GF-D8 (cell line): ENCODE data around the gene SLIT1.

Experiments
- DNase-seq: peaks from one replicate; lab custom pipeline; 2025; lab: John Stamatoyannopoulos, UW

The SLIT1 gene

DNA sequence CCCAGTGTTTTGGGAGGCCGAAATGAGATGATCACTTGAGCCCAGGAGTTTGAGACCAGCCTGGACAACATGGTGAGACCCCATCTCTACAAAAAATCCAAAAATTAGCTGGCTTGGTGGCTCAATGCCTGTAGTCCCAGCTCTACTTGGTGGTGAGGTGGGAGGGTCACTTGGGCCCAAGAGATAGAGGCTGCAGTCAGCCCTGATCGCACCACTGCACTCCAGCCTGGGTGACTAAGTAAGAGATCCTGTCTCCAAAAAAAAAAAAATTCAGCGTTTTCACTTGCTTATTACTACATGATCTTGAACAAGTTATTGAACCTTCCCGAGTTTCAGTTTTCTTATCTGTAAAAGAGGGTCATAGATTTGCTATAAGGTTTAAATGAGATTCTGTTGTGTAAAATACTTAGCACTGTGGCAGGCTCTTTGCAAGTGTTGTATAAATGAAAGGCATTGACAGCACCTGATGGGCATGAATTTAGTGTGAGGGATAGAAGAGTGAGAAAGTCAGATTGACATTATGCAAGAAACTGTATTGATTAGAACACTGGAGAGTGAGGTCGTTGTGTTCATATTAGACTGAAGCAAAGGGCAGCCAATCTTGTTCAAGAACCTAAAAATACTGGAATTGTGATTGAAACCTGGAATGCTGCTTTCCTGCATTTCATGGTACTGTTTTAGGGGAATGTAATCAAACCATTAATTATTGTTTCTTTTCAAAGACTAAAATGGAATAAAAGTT lies 216.9 kb downstream of the SLIT1 start:
- no peak for DNase-seq

GRCh38 chr10:96967847-96968246 lies 217.9 kb downstream of the SLIT1 start:
- DNase-seq: no peak

- DNase-seq: no peak
These were observed 221.6 kb downstream of the SLIT1 start for GRCh38 chr10:96964131-96964530.

DNA sequence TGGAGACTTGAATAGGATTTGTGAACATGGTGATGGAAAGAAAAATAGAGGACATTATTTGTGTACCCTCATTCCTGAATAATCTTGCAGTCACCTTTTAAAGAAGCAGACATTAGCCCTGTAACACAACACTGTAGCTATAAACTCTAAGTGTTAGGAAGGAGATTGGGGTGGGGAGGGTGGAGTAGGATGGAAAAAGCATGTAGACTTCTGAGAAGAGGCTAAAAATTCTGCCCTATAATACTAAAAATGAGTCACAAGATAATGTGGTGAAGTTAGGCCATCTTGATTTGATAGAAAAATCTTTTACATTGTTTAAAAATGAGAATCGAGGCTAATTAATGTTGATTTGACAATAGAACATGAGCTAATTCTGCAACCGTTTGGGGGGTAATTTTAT lies 224.9 kb downstream of the SLIT1 start:
- no peak for DNase-seq

DNA sequence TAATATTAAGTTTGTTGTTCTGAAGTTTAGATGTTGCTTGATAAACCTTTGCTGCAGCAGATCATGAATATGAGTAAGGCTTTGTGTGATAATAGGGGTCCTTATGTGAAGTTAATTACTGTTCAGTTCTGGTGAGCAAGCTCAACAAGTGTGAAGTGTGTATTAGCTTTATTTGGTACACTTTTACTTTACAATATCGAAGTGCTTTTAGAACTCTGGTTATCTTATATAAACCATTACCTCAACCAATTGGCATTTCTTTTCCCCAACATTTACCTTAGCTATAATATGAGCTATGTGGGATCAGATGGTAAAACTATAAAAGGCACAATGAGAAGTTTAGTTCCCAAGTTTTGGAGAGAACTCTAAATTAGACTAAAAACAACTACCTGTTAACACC lies 226.0 kb downstream of the SLIT1 start:
- DNase-seq: no peak

DNA sequence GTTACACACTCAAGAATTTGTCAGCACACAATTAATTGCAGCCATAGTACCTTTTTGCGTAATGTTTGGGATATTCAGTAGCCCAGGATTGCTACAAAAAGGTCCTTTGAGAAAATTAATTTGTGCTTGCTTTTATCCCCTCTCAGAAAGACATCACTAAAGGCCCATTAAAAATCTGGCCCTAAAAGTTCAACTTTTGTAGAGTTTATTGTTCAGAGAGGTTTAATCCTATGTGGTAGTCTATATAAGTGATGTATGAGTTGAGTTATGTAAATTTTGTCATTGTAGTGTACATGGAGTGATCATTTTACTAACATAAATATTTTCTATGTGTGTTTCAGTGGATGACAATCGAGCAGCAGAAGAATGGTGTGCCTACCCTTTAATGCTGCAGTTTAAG lies 227.7 kb downstream of the SLIT1 start:
- no peak for DNase-seq

- DNase-seq: no peak
These were observed 230.0 kb downstream of the SLIT1 start for GRCh38 chr10:96955794-96956193.

GRCh38 chr10:96951954-96952353 lies 233.8 kb downstream of the SLIT1 start:
- no peak for DNase-seq

GRCh38 chr10:96949039-96949683 lies 236.6 kb downstream of the SLIT1 start:
- no peak for DNase-seq
